Natural killer cell treated with Interleukin-12 subunit alpha and Interleukin-12 subunit beta and Interleukin-15 and Interleukin-18, amount 100 ng/mL, for 72 hours (primary cell): ENCODE results near the gene FCRLB. TPM values are rescaled to one million over a fixed set of nuclear protein-coding genes. Genes with fewer than 3 reads are reported as not detected.

Source experiments
- ATAC-seq, 2 donors: fragments of 150-1000 bp; cut with Tn5 transposase in 1 of 2; sonication (Bioruptor Pico), chemical (Tn5 transposase) in 1 of 2; 2 replicates each; pipeline ENCODE4 v1.10.0; 2021
- DNase-seq: peaks from one replicate; pipeline ENCODE4 v3.0.0; 2022; ENCODE audit warnings: low spot score
- H3K27ac Mint-ChIP-seq, 2 donors: 1 replicate in 1 of 2; 2 replicates in 1 of 2; pipeline ENCODE4 v1.8.0; 2022; ENCODE audit warnings: mixed read lengths in 2 of 2, mild to moderate bottlenecking in 1 of 2, moderate library complexity in 1 of 2
- H3K27me3 Mint-ChIP-seq, 2 donors: 1 replicate in 1 of 2; 2 replicates in 1 of 2; pipeline ENCODE4 v1.8.0; 2022; ENCODE audit warnings: mixed read lengths in 2 of 2
- H3K36me3 Mint-ChIP-seq: one replicate; pipeline ENCODE4 v1.8.0; 2022; ENCODE audit warnings: mixed read lengths
- H3K4me1 Mint-ChIP-seq, 2 donors: 1 replicate in 1 of 2; 2 replicates in 1 of 2; pipeline ENCODE4 v1.8.0; 2022; ENCODE audit warnings: low read depth in 2 of 2, mixed read lengths in 2 of 2, mild to moderate bottlenecking in 1 of 2
- H3K4me3 Mint-ChIP-seq: one replicate; pipeline ENCODE4 v1.8.0; 2022; ENCODE audit warnings: mixed read lengths
- H3K9me3 Mint-ChIP-seq: 2 replicates; pipeline ENCODE4 v1.8.0; 2022; ENCODE audit warnings: mixed read lengths
- total RNA-seq, 2 donors: library from RNA; stranded (reverse); gene quantifications; one replicate each; pipeline ENCODE4 v1.2.3, GENCODE V29; 2022

Gene FCRLB
- total RNA-seq, 2 donors from 2014 or later, result 0.24 to 0.42 TPM

DNA sequence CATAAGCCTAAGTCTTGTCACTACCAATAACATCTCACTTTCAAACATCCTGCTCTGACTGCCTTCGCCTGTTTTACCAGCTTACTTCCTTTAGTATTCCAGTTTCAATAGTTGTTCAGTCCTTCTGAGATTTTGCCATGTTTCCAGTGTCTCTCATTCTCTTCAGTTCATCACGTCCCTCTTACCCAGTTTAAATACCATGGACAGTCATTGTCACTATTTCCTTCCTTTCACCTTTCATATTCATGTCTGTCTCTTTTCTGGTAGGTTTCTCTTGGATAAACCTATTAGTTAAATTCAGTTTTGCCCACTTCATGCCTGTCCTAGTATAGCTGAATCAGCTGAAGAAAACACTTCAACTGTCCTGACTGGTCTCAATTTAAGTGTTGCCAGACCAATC lies 50.6 kb downstream of the FCRLB start:
- ATAC-seq, result no peak
- H3K27me3 Mint-ChIP-seq, result no peaks in the 10 kb centered on the region
- no peaks in the 10 kb centered on the region for H3K9me3 Mint-ChIP-seq

DNA sequence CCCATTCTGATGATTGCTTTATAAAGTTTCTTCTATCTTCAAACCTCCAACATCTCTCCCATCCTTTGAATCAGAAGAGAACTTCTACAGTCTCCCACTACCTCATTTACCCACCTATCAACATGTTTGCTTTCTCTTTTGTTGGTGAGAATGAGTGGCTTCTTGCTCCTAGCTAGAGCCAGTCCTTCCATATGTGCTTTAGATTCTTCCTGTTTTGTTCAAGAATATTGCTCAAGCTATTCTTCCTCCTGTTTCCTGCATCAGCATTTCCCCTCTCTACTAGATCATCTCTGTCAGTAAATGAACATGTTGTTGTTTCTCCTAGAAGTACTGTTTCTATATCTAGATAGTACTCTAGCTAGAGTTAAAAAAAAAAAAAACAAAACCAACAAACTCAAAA lies 51.1 kb downstream of the FCRLB start:
- Mint-ChIP-seq H3K4me3 (no peak overlapping the region), H3K4me1 (peaks cover 14 to 15% of the 10 kb centered on the region in 2 donors), H3K27ac (no peak overlapping the region), H3K36me3 (no peaks in the 10 kb centered on the region), H3K27me3 (no peaks in the 10 kb centered on the region), H3K9me3 (no peaks in the 10 kb centered on the region)
- ATAC-seq, result no peak
- no peak for DNase-seq

More for the DNA sequence above, 50.6 kb downstream of the FCRLB start:
- peaks cover 16 to 19% of the 10 kb centered on the region in 2 donors for H3K4me1 Mint-ChIP-seq
- DNase-seq, result no peak
- H3K36me3 Mint-ChIP-seq, result no peaks in the 10 kb centered on the region
- H3K27ac Mint-ChIP-seq, result no peak overlapping the region
- no peak overlapping the region for H3K4me3 Mint-ChIP-seq

GRCh38 chr1:161773791-161774190 lies 52.4 kb downstream of the FCRLB start:
- DNase-seq, result no peak
- Mint-ChIP-seq H3K9me3 (no peaks in the 10 kb centered on the region), H3K4me1 (peaks cover 5 to 9% of the 10 kb centered on the region in 2 donors), H3K27me3 (no peaks in the 10 kb centered on the region), H3K36me3 (no peaks in the 10 kb centered on the region), H3K4me3 (no peak overlapping the region), H3K27ac (no peak overlapping the region)
- ATAC-seq, result no peak

DNA sequence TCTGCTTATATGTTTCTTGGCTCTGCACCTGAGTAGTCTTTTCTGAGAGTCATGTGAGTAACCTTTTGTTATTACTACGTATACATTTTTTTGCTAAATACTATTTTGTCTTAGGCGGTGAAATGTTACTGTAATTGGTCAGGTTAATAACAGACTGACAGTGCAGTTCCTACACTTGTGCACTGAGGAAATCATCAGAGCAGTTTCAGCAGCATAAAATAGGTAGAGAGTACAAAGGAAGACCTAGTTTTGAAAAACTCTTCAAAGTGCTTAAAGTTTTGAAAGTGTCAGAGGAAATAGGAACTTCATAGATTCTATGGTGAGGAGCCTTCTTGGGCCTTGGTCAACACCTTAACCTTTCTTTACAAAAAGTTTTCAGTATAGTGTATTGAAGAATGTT lies 55.9 kb downstream of the FCRLB start:
- no peaks in the 10 kb centered on the region for H3K9me3 Mint-ChIP-seq
- ATAC-seq, result no peak
- no peak overlapping the region for H3K27ac Mint-ChIP-seq
- no peaks in the 10 kb centered on the region for H3K27me3 Mint-ChIP-seq
- H3K4me3 Mint-ChIP-seq, result no peak overlapping the region
- H3K4me1 Mint-ChIP-seq, result peaks cover 3 to 4% of the 10 kb centered on the region in 2 donors
- no peaks in the 10 kb centered on the region for H3K36me3 Mint-ChIP-seq
- DNase-seq, result no peak

Other genes starting within 250 kb of the FCRLB start
- 1 to 10 TPM in 1 of 2 donors, under 1 TPM in 1; 0.86 to 1.5 TPM for gene FCGR2A, start 216.1 kb upstream of the FCRLB start, total RNA-seq
- 1 to 10 TPM; 3.3 to 5.9 TPM for gene HSPA6, start 197.0 kb upstream of the FCRLB start, total RNA-seq
- 100 to 1,000 TPM in 1 of 2 donors, 10 to 100 TPM in 1; 34.5 to 150 TPM for gene FCGR3A, start 171.7 kb upstream of the FCRLB start, total RNA-seq
- gene FCGR3B, start 90.4 kb upstream of the FCRLB start, total RNA-seq, result 1 to 10 TPM; 2.7 to 3.0 TPM
- gene FCGR2B, start 58.4 kb upstream of the FCRLB start, total RNA-seq, result 1 to 10 TPM in 1 of 2 donors, under 1 TPM in 1; 0.83 to 7.1 TPM
- not detected for gene FCRLA, start 14.3 kb upstream of the FCRLB start, total RNA-seq
- gene DUSP12, start 28.2 kb downstream of the FCRLB start, total RNA-seq, result 10 to 100 TPM; 27.7 to 39.4 TPM
- gene ATF6, start 44.8 kb downstream of the FCRLB start, total RNA-seq, result 10 to 100 TPM; 25.5 to 26.4 TPM